Chondrocyte (in vitro differentiated cells): ENCODE results near the gene MAML3. TPM values are rescaled to one million over a fixed set of nuclear protein-coding genes. Genes with fewer than 3 reads are reported as not detected.

Source experiments
- DNase-seq: peaks from one replicate; pipeline ENCODE4 v3.0.0; 2021; ENCODE audit warnings: mixed read lengths, low spot score
- H3K27ac Mint-ChIP-seq: one replicate; pipeline ENCODE4 v1.8.0; 2021; ENCODE audit warnings: mild to moderate bottlenecking, moderate library complexity, mixed read lengths; ENCODE audit not compliant: unreplicated experiment
- H3K27me3 Mint-ChIP-seq: 2 replicates; pipeline ENCODE4 v1.8.0; 2021; ENCODE audit warnings: low read depth, mixed read lengths
- H3K36me3 Mint-ChIP-seq: 2 replicates; pipeline ENCODE4 v1.8.0; 2021; ENCODE audit warnings: low read depth, mixed read lengths
- H3K4me1 Mint-ChIP-seq: 2 replicates; pipeline ENCODE4 v1.8.0; 2021; ENCODE audit warnings: low read depth, mild to moderate bottlenecking, mixed read lengths
- H3K4me3 Mint-ChIP-seq: one replicate; pipeline ENCODE4 v1.8.0; 2021; ENCODE audit warnings: mild to moderate bottlenecking, moderate library complexity, mixed read lengths; ENCODE audit not compliant: unreplicated experiment
- H3K9me3 Mint-ChIP-seq: 2 replicates; pipeline ENCODE4 v1.8.0; 2021; ENCODE audit warnings: low read depth, mixed read lengths
- total RNA-seq: library from RNA; stranded (reverse); gene quantifications from 3 replicates; pipeline ENCODE4 v1.2.1, GENCODE V29; 2021
- TF ChIP-seq, protein P1 (sequence below): fragments of 200-600 bp; sonication (generic); IDR thresholded peaks from 2 replicates; pipeline ENCODE4 v1.5.0; 2021; ENCODE audit warnings: antibody characterized with exemption, mild to moderate bottlenecking, moderate library complexity

Gene MAML3
- total RNA-seq, 1 donor from 2014 or later: 1.6 TPM

DNA sequence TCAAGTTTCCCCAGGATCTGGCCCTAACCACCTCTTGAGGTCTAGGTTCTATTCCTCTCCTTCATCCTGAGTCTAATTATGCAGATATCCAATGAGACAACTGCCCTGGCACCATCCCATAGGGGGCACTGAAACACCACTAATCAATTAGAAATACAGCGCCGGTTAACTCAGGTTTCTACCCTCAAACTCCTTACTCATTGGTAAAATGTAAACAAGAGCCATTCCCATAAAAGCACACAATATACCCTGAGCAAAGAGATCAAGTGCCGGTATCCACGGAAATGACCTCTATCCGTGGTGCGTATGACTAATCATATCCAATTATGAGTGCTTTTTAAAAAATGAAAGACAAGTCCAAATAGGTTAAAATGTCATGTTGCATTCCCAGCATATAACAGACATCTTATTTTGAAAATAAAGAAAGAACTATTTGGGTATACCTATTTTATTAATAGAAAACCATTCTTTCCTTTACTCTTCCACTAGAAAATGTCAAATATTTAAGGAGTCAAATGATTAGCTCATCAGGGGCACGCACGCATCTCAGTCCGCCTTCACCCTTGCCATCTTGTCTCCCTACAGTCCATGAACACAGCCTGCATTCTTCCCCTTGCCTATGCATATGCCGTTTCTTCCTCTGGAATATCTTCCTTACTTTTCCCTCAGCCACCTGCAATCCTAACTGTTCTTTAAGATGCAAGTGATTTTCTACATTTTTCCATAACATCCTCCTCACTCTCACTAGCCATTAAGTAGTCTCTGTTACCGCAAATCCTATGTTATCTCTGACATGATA is 141.1 kb downstream of the MAML3 start:
- Mint-ChIP-seq H3K9me3 (peaks cover 3% of the 10 kb centered on the region), H3K4me1 (peaks cover 18% of the 10 kb centered on the region), H3K27ac (peak overlapping the region; percentile 42)

DNA sequence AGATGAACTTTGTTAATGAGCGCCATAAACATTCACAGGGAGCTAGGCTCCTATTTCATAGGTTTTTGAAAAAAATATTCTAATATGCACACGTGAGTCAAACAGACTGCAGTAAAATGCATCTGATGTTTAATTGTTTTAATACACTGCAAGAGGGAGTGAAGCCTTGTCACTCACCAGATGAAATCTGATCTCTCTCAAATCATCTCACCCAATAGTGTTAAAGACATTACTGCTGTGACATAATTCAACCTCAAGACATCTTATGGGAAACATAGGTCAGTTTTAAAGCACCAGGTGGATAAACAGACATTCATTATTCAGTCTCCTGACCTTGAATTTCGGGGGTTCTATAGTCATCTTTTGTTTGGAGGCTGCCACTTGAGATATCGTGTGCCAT is 148.3 kb downstream of the MAML3 start:
- Mint-ChIP-seq H3K36me3 (no peaks in the 10 kb centered on the region), H3K4me1 (peaks cover 10% of the 10 kb centered on the region), H3K9me3 (no peaks in the 10 kb centered on the region), H3K4me3 (no peak overlapping the region), H3K27me3 (no peaks in the 10 kb centered on the region), H3K27ac (no peak overlapping the region)
- DNase-seq: no peak
- TF ChIP-seq, protein P1, sequence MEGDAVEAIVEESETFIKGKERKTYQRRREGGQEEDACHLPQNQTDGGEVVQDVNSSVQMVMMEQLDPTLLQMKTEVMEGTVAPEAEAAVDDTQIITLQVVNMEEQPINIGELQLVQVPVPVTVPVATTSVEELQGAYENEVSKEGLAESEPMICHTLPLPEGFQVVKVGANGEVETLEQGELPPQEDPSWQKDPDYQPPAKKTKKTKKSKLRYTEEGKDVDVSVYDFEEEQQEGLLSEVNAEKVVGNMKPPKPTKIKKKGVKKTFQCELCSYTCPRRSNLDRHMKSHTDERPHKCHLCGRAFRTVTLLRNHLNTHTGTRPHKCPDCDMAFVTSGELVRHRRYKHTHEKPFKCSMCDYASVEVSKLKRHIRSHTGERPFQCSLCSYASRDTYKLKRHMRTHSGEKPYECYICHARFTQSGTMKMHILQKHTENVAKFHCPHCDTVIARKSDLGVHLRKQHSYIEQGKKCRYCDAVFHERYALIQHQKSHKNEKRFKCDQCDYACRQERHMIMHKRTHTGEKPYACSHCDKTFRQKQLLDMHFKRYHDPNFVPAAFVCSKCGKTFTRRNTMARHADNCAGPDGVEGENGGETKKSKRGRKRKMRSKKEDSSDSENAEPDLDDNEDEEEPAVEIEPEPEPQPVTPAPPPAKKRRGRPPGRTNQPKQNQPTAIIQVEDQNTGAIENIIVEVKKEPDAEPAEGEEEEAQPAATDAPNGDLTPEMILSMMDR: no peak

More for the DNA sequence above, 141.1 kb downstream of the MAML3 start:
- no peak for DNase-seq
- Mint-ChIP-seq H3K27me3 (no peaks in the 10 kb centered on the region), H3K36me3 (no peaks in the 10 kb centered on the region), H3K4me3 (peak overlapping the region; percentile 33)
- TF ChIP-seq, protein P1: peak; percentile 87

DNA sequence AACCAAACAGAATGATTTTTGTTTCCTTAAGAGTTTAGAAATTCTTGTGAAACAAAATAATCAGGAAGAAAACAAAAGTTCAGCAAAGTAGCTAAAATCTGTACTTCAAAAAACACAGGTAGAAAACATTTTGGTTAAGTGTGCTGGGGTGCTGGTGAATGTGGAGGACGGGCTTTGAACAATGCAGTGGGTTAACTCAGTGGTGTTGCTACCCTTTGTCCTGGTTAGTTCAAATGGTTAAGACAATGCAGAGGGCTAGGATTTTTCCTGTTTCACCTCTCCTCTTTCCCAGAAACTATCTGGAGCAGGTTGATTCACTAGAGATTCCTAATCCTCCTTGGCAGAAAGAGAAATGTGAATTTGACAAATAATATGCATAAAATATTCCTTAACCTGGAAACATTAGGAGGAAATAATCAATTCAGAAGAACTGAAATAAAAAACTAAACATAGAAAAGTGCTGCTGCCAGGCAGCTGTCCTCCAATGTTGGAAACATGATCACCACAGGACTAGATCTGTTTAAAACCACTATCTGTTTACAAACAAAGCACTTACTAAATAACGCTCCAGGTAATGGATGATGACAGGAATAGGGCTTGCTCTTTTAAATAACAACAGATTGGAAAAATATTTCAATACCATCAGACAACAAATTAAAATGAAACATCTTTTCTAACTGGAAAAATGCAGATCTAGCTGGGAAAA is 148.9 kb downstream of the MAML3 start:
- H3K4me3 Mint-ChIP-seq: peak overlapping the region; percentile 75
- no peaks in the 10 kb centered on the region for H3K27me3 Mint-ChIP-seq
- no peaks in the 10 kb centered on the region for H3K36me3 Mint-ChIP-seq
- TF ChIP-seq, protein P1: no peak
- H3K4me1 Mint-ChIP-seq: peaks cover 10% of the 10 kb centered on the region
- no peak for DNase-seq
- H3K9me3 Mint-ChIP-seq: no peaks in the 10 kb centered on the region
- peak overlapping the region; percentile 33 for H3K27ac Mint-ChIP-seq

DNA sequence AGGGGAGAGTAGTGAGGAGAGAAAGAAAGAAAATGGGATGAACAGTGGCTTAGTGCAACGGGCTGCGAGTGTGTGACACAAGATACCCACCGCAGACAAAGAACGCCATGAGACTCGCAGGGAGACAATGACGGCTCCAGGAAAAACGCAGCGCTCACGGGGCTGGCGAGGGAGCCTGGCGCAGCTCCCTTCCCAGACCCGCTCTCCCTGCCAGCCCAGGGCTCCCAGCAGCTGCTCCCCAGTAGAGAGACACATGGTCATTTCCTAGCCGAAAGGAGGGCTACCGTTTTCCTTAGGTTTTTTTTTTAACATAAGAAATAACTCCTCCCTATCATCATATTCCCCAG is 149.5 kb downstream of the MAML3 start:
- TF ChIP-seq, protein P1: no peak
- no peak for DNase-seq
- Mint-ChIP-seq H3K4me3 (peak overlapping the region; percentile 75), H3K36me3 (no peaks in the 10 kb centered on the region), H3K27me3 (no peaks in the 10 kb centered on the region), H3K4me1 (peaks cover 10% of the 10 kb centered on the region), H3K9me3 (no peaks in the 10 kb centered on the region), H3K27ac (peak overlapping the region; percentile 55)

DNA sequence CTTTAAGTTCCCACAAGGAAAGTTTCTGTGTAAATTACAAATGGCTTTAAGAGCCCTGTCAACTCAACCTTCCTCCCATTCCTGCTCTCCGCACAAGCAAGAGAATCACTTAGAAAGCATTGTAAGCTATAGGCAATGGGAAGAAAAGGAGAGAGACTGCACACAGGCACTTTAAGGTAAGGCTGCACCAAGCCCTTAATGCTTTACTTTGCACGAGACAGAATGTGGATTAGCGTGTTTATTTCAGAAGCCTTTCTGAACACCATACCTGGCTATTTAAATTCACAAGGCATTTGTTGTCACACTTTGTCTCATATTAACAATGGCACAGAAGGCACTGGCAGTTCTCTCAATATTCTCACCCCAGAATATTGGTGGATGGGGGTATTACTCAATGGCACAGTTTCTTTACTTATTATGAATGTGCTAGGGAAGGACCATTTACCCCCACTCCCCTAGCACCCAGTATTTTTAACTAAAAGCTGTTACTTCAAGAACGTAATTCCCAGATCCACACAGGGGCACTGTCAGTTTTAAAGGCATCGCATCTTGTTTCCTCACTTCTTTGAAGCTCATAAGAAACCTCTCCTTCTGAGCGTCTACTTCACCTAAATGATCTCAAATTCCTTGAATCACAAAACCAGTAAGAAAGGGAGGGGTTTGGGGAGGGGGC is 150.0 kb downstream of the MAML3 start:
- peaks cover 10% of the 10 kb centered on the region for H3K4me1 Mint-ChIP-seq
- DNase-seq: no peak
- H3K4me3 Mint-ChIP-seq: peak overlapping the region; percentile 75
- no peaks in the 10 kb centered on the region for H3K36me3 Mint-ChIP-seq
- TF ChIP-seq, protein P1: no peak
- H3K27me3 Mint-ChIP-seq: no peaks in the 10 kb centered on the region
- H3K9me3 Mint-ChIP-seq: no peaks in the 10 kb centered on the region
- peak overlapping the region; percentile 55 for H3K27ac Mint-ChIP-seq
